Measurements from ENCODE around the gene TNS3. TPM values are rescaled to one million over a fixed set of nuclear protein-coding genes. Genes with fewer than 3 reads are reported as not detected.

TNS3 gene
- total and polyA plus RNA-seq, 9 donors, result 20.2 to 49.1 (median 29.7) TPM

DNA sequence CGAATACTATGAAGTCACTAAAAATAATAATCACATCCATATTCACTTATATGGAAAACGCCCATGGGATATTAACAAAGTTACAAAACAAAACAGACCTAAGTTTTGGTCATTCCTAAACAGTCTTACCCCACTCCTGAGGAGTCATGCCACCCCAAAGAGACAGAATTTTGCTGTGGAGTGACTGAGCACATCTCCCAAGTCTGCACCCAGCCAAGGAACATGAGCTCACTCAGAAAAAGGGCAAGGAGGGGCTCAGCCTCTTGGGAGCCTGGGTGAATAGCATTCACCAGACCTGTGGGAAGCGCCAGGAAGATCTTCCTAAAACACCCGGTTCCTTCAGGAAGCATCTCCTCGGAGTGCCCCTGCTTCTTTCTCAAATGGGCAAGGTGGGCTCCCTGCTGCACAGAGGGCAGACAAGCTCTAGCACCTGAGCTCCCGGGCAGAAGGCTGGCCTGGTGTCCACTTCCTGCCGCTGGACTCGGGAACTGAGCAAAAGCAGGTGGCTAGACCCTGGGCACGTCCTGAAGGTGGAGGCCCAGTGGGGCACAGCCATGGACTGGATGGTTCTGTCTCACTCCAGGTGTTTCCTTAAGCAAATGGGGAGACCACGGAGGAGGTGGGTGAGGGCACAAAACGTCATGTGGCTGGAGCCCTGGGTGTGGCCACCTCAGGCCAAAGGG is 31.0 kb downstream of the TNS3 start:
- 66% methylated on average over 9 of the region's 11 CpGs for WGBS (ENCODE audit: insufficient coverage)
- H3K4me1 ChIP-seq (ENCODE audit: control insufficient read depth, insufficient read depth, low read length), result peaks cover 16% of the 10 kb centered on the region
- H3K27me3 ChIP-seq (ENCODE audit: control insufficient read depth, insufficient read depth, low read length), result no peaks in the 10 kb centered on the region
- H3K9me3 ChIP-seq (replicated peaks; ENCODE audit: control insufficient read depth, low read depth, low read length), result peaks cover 4% of the 10 kb centered on the region
- peaks cover under 1% of the 10 kb centered on the region for H3K36me3 ChIP-seq (ENCODE audit: control insufficient read depth, insufficient read depth, low read length)
- peak; percentile 31 for DNase-seq
- H3K27ac ChIP-seq (ENCODE audit: low read length), result peak overlapping the region; percentile 10
- no peak overlapping the region for H3K4me3 ChIP-seq (ENCODE audit: low read length)

- Histone ChIP-seq H3K27me3 (ENCODE audit: control insufficient read depth, insufficient read depth, low read length) (no peaks in the 10 kb centered on the region), H3K27ac (ENCODE audit: low read length) (no peak overlapping the region), H3K36me3 (ENCODE audit: control insufficient read depth, insufficient read depth, low read length) (peaks cover 5% of the 10 kb centered on the region), H3K9me3 (replicated peaks; ENCODE audit: control insufficient read depth, low read depth, low read length) (peaks cover 4% of the 10 kb centered on the region), H3K4me3 (ENCODE audit: low read length) (no peak overlapping the region), H3K4me1 (ENCODE audit: control insufficient read depth, insufficient read depth, low read length) (peaks cover 16% of the 10 kb centered on the region)
- no peak for DNase-seq
- 100% methylated on average over 1 of the region's 8 CpGs for WGBS (ENCODE audit: insufficient coverage)
Observed at GRCh38 chr7:47549916-47550315, 32.0 kb downstream of the TNS3 start.

- Histone ChIP-seq H3K9me3 (replicated peaks; ENCODE audit: control insufficient read depth, low read depth, low read length) (peaks cover 4% of the 10 kb centered on the region), H3K27me3 (ENCODE audit: control insufficient read depth, insufficient read depth, low read length) (no peaks in the 10 kb centered on the region), H3K27ac (ENCODE audit: low read length) (no peak overlapping the region), H3K36me3 (ENCODE audit: control insufficient read depth, insufficient read depth, low read length) (peaks cover 5% of the 10 kb centered on the region), H3K4me1 (ENCODE audit: control insufficient read depth, insufficient read depth, low read length) (peaks cover 16% of the 10 kb centered on the region), H3K4me3 (ENCODE audit: low read length) (no peak overlapping the region)
- whole genome bisulfite sequencing (ENCODE audit: insufficient coverage), result 100% methylated on average over 1 of the region's 6 CpGs
- no peak for DNase-seq
Observed at GRCh38 chr7:47549397-47549796, 32.5 kb downstream of the TNS3 start.

DNA sequence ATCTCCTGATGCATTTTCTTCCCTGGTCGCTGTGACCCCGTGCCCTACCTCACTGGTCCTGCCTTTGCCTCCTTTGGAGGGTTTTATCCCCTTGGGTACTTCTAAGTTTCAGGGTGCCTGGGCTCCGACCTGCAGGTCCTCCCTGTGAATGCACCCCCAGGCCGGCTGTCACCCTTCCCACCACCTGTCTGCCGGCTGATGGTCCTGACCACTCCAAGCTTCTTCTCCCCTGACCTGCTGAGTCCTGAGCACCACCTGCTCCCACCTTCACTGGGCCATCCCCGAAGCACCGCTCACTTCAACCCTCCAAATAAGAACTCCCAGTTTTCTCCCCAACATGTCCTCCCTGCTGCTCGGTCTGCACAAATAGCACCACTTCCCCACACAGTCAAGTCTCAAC is 33.4 kb downstream of the TNS3 start:
- no peak for DNase-seq
- H3K4me1 ChIP-seq (ENCODE audit: control insufficient read depth, insufficient read depth, low read length), result peaks cover 16% of the 10 kb centered on the region
- H3K27me3 ChIP-seq (ENCODE audit: control insufficient read depth, insufficient read depth, low read length), result no peaks in the 10 kb centered on the region
- 94% methylated on average over 8 of the region's 8 CpGs for WGBS (ENCODE audit: insufficient coverage)
- peaks cover 5% of the 10 kb centered on the region for H3K36me3 ChIP-seq (ENCODE audit: control insufficient read depth, insufficient read depth, low read length)
- H3K4me3 ChIP-seq (ENCODE audit: low read length), result no peak overlapping the region
- no peak overlapping the region for H3K27ac ChIP-seq (ENCODE audit: low read length)
- peaks cover 2% of the 10 kb centered on the region for H3K9me3 ChIP-seq (replicated peaks; ENCODE audit: control insufficient read depth, low read depth, low read length)

DNA sequence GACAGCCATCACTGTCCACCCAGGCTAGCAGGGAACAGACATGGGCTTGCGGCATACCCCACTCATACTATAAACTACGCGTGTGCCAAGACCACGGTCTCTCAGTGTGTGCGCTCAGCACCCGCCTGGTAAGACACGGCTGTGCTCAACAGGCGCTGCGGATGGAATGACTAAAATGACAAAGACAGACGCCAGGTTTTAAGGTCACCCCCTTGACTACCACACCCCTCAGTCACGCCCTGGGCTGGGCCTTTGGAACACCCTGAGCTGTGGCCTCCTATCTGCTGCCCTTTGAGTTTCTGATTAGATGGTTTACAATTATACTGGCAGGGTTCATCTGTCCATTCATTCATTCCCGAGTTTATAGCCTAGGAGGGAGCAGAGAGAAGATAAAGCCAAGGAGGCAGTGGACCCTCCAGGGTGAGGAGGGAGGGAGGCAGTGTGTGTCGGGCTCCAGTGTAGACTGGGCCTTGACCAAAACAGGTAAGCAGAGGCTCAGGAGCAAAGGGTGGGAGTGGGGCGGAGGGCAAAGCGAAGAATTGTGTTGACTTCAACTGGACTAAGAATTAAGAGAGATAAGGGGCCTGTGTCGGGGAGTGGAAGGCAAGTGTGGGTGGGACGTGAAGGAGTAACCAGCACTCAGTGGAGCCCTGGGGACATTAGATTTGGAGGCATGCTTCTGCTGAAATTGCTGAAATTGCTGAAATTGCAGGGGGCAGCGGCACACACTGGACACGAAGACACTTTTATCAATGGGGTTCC is 35.0 kb downstream of the TNS3 start:
- H3K9me3 ChIP-seq (replicated peaks; ENCODE audit: control insufficient read depth, low read depth, low read length), result no peaks in the 10 kb centered on the region
- DNase-seq, result no peak
- H3K27me3 ChIP-seq (ENCODE audit: control insufficient read depth, insufficient read depth, low read length), result no peaks in the 10 kb centered on the region
- H3K27ac ChIP-seq (ENCODE audit: low read length), result no peak overlapping the region
- no peak overlapping the region for H3K4me3 ChIP-seq (ENCODE audit: low read length)
- peaks cover 11% of the 10 kb centered on the region for H3K4me1 ChIP-seq (ENCODE audit: control insufficient read depth, insufficient read depth, low read length)
- peaks cover 5% of the 10 kb centered on the region for H3K36me3 ChIP-seq (ENCODE audit: control insufficient read depth, insufficient read depth, low read length)
- WGBS (ENCODE audit: insufficient coverage), result 87% methylated on average over 15 of the region's 19 CpGs

GRCh38 chr7:47546171-47546570 is 35.7 kb downstream of the TNS3 start:
- DNase-seq, result no peak
- Histone ChIP-seq H3K27ac (ENCODE audit: low read length) (no peak overlapping the region), H3K27me3 (ENCODE audit: control insufficient read depth, insufficient read depth, low read length) (no peaks in the 10 kb centered on the region), H3K4me1 (ENCODE audit: control insufficient read depth, insufficient read depth, low read length) (peaks cover 5% of the 10 kb centered on the region), H3K9me3 (replicated peaks; ENCODE audit: control insufficient read depth, low read depth, low read length) (no peaks in the 10 kb centered on the region), H3K4me3 (ENCODE audit: low read length) (no peak overlapping the region), H3K36me3 (ENCODE audit: control insufficient read depth, insufficient read depth, low read length) (peaks cover 5% of the 10 kb centered on the region)
- WGBS (ENCODE audit: insufficient coverage), result 74% methylated on average over 12 of the region's 14 CpGs

DNA sequence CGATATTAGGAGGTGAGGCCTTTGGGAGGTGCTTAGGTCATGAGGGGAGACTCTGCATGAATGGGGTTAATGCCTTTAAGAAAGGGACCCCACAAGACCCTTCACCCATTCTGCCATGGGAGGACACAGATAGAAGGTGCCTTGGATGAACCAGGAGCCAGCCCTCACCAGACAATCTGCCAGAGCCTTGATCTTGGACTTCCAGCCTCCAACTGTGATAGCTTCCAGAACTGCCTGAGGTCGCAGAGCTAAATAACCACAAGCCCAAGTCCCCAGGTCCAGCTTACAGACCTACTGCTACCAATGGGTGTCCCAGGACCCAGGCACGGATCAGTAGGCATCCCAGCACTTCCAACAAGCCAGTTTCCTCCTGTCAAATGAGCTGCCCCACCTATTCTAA is 37.5 kb downstream of the TNS3 start:
- 90% methylated on average over 2 of the region's 3 CpGs for WGBS (ENCODE audit: insufficient coverage)
- no peaks in the 10 kb centered on the region for H3K27me3 ChIP-seq (ENCODE audit: control insufficient read depth, insufficient read depth, low read length)
- DNase-seq, result no peak
- no peak overlapping the region for H3K27ac ChIP-seq (ENCODE audit: low read length)
- H3K36me3 ChIP-seq (ENCODE audit: control insufficient read depth, insufficient read depth, low read length), result peaks cover 5% of the 10 kb centered on the region
- peaks cover 17% of the 10 kb centered on the region for H3K4me1 ChIP-seq (ENCODE audit: control insufficient read depth, insufficient read depth, low read length)
- no peaks in the 10 kb centered on the region for H3K9me3 ChIP-seq (replicated peaks; ENCODE audit: control insufficient read depth, low read depth, low read length)
- H3K4me3 ChIP-seq (ENCODE audit: low read length), result no peak overlapping the region

DNA sequence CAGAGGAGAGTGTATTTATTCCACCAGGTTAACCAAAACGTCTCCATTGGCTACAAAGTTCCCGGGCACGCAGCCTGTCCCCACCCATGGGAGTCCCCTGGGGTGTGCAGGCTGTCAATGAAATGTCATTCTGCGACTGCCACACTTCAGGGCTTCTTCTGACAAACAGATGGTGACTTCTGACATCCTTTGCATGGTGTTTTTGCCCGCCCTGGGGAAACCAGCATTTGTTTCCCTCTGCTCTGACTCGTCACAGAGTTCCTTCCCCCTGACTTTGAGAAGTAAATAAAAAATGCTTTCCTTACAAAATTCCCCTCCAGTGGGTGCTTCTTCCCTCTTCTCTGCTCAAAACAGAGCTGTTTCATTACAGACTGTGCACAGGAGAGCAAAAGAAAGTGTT is 38.2 kb downstream of the TNS3 start:
- Histone ChIP-seq H3K4me3 (ENCODE audit: low read length) (no peak overlapping the region), H3K4me1 (ENCODE audit: control insufficient read depth, insufficient read depth, low read length) (peaks cover 24% of the 10 kb centered on the region), H3K27me3 (ENCODE audit: control insufficient read depth, insufficient read depth, low read length) (no peaks in the 10 kb centered on the region), H3K9me3 (replicated peaks; ENCODE audit: control insufficient read depth, low read depth, low read length) (no peaks in the 10 kb centered on the region), H3K36me3 (ENCODE audit: control insufficient read depth, insufficient read depth, low read length) (peaks cover 5% of the 10 kb centered on the region), H3K27ac (ENCODE audit: low read length) (no peak overlapping the region)
- DNase-seq, result peak; percentile 34
- 55% methylated on average over 5 of the region's 6 CpGs for WGBS (ENCODE audit: insufficient coverage)

DNA sequence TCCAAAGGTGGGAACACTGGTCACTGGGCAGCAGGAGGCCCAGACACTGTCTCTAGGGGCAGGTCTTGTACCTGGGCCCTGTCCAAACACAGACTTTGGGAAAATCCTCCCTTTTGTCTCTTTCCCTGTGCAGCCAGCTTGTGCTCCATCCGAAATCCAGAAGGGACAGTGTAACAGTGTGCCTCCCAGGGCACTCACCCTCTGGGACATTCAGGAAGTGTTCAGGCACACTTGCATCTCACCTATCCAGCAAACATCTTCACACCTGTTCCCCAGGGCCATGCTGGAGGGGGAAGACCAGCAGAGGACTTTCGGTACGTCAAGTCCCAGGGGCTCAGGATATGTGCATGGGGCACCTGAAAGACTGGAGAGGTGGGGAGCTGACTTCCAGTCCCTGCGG is 38.9 kb downstream of the TNS3 start:
- peaks cover 30% of the 10 kb centered on the region for H3K4me1 ChIP-seq (ENCODE audit: control insufficient read depth, insufficient read depth, low read length)
- no peak overlapping the region for H3K4me3 ChIP-seq (ENCODE audit: low read length)
- DNase-seq, result no peak
- no peak overlapping the region for H3K27ac ChIP-seq (ENCODE audit: low read length)
- peaks cover 5% of the 10 kb centered on the region for H3K36me3 ChIP-seq (ENCODE audit: control insufficient read depth, insufficient read depth, low read length)
- no peaks in the 10 kb centered on the region for H3K9me3 ChIP-seq (replicated peaks; ENCODE audit: control insufficient read depth, low read depth, low read length)
- H3K27me3 ChIP-seq (ENCODE audit: control insufficient read depth, insufficient read depth, low read length), result peaks cover 2% of the 10 kb centered on the region
- 85% methylated on average over 2 of the region's 4 CpGs for WGBS (ENCODE audit: insufficient coverage)

DNA sequence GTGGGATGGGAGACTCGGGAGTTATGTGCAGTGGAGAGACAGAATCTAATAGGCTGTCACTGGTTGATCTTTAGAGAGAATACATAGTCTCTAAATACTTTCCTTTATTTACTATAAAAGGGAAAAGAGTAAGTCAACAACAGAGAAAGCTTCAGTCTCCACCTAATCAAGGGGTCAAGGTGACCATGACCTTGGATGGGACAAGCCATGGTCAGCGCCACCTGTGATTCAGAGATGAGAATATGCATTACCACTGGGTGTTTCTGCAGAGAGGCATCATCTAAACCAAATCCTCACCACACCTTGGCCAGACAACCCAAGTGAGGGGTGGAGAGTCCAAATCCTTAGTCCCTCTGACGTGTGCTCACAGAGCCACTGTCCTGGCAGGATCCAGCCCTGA is 39.9 kb downstream of the TNS3 start:
- peaks cover 40% of the 10 kb centered on the region for H3K4me1 ChIP-seq (ENCODE audit: control insufficient read depth, insufficient read depth, low read length)
- no peaks in the 10 kb centered on the region for H3K9me3 ChIP-seq (replicated peaks; ENCODE audit: control insufficient read depth, low read depth, low read length)
- no CpG with 5 or more reads among the region's 3 CpGs for WGBS (ENCODE audit: insufficient coverage)

More for the DNA sequence above, 39.9 kb downstream of the TNS3 start:
- no peak overlapping the region for H3K27ac ChIP-seq (ENCODE audit: low read length)
- no peak overlapping the region for H3K4me3 ChIP-seq (ENCODE audit: low read length)
- DNase-seq, result no peak
- H3K36me3 ChIP-seq (ENCODE audit: control insufficient read depth, insufficient read depth, low read length), result peaks cover 5% of the 10 kb centered on the region
- peaks cover 2% of the 10 kb centered on the region for H3K27me3 ChIP-seq (ENCODE audit: control insufficient read depth, insufficient read depth, low read length)
